ENCODE data around the gene LRCOL1. TPM values are rescaled to one million over a fixed set of nuclear protein-coding genes. Genes with fewer than 3 reads are reported as not detected.

Gene LRCOL1
- total RNA-seq, 1 experiment from 2014 or later, result 0.24 TPM

GRCh38 chr12:132617135-132617701 is 6.8 kb upstream of the LRCOL1 start:
- ChIA-PET CTCF (interaction anchor here (0.7 to 3.1 kb wide), 4 partner anchors 14 to 203 kb away, joined by 3 to 23 read pairs (median 6); no protein-coding TSS in a partner anchor), POLR2A (no interaction called here)
- DNase-seq (ENCODE audit: low spot score) (no peak), ATAC-seq (no peak)
- Mint-ChIP-seq H3K4me1 (peaks cover 5% of the 10 kb centered on the region), H3K27me3 (ENCODE audit: low read depth) (peaks cover 68% of the 10 kb centered on the region), H3K4me3 (peak overlapping the region; percentile 65), H3K9me3 (no peaks in the 10 kb centered on the region), H3K36me3 (0 out of 2 replicates have a peak, but pooled peaks cover 3% of the 10 kb centered on the region), H3K27ac (no peak overlapping the region)
- TF ChIP-seq FOXJ3 (CRISPR knock-in tag; IDR thresholded peaks at IDR 0.05; ENCODE audit: borderline replicate concordance) (no peak), SMAD4 (CRISPR knock-in tag; IDR thresholded peaks at IDR 0.05) (no peak)

- Mint-ChIP-seq H3K27ac (no peak overlapping the region), H3K4me3 (no peak overlapping the region), H3K36me3 (peaks cover 8% of the 10 kb centered on the region; the same call in 1 of the 2 replicates), H3K4me1 (peaks cover 5% of the 10 kb centered on the region), H3K27me3 (ENCODE audit: low read depth) (peaks cover 80% of the 10 kb centered on the region), H3K9me3 (peaks cover 12% of the 10 kb centered on the region)
- ChIA-PET POLR2A (no interaction called here), CTCF (interaction anchor here (0.6 to 1.9 kb wide), 20 partner anchors 12 to 207 kb away, joined by 3 to 48 read pairs (median 6); no protein-coding TSS in a partner anchor)
- DNase-seq (ENCODE audit: low spot score) (no peak), ATAC-seq (no peak)
- TF ChIP-seq FOXP4 (CRISPR knock-in tag; IDR thresholded peaks at IDR 0.05) (no peak), IRF1 (CRISPR knock-in tag; IDR thresholded peaks at IDR 0.05) (no peak), USF2 (CRISPR knock-in tag; IDR thresholded peaks at IDR 0.05) (no peak), ATF1 (CRISPR knock-in tag; IDR thresholded peaks at IDR 0.05) (no peak), MAX (CRISPR knock-in tag; IDR thresholded peaks at IDR 0.05) (no peak), SMAD4 (CRISPR knock-in tag; IDR thresholded peaks at IDR 0.05) (no peak), TCF7 (CRISPR knock-in tag; IDR thresholded peaks at IDR 0.05; ENCODE audit: low read depth) (no peak), ATF2 (CRISPR knock-in tag; IDR thresholded peaks at IDR 0.05; ENCODE audit: borderline replicate concordance, low read depth) (no peak), STAT6 (CRISPR knock-in tag; conservative IDR thresholded peaks at IDR 0.05; ENCODE audit: low read depth) (no peak), AR (CRISPR knock-in tag; IDR thresholded peaks at IDR 0.05) (no peak), ETV6 (CRISPR knock-in tag; IDR thresholded peaks at IDR 0.05) (no peak), ZNF423 (CRISPR knock-in tag; IDR thresholded peaks at IDR 0.05) (no peak), RELA (CRISPR knock-in tag; IDR thresholded peaks at IDR 0.05; ENCODE audit: borderline replicate concordance) (no peak), NR3C1 (CRISPR knock-in tag; conservative IDR thresholded peaks at IDR 0.05; ENCODE audit: low read depth) (no peak)
These were observed 5.2 kb upstream of the LRCOL1 start for GRCh38 chr12:132615579-132616038.
